Mucosa of gallbladder (tissue), 1 donor: Measurements from ENCODE around the gene ADAMTS16. TPM values are rescaled to one million over a fixed set of nuclear protein-coding genes. Genes with fewer than 3 reads are reported as not detected.

Source experiments
- DNase-seq: peaks from one replicate; pipeline ENCODE4 v3.0.0-alpha.2; 2020; ENCODE audit warnings: low spot score
- total RNA-seq: library from RNA; stranded (reverse); gene quantifications from one replicate; pipeline ENCODE4 v1.2.1, GENCODE V29; 2021
- donor health status: DM: no; HTN: no; CAD: no.

Gene ADAMTS16
- total RNA-seq, 1 donor from 2014 or later, result 0.78 TPM

GRCh38 chr5:5314626-5315025, 174.5 kb downstream of the ADAMTS16 start:
- no peak for DNase-seq

GRCh38 chr5:5315068-5315980, 175.2 kb downstream of the ADAMTS16 start:
- DNase-seq, result no peak

GRCh38 chr5:5316334-5316733, 176.2 kb downstream of the ADAMTS16 start:
- DNase-seq, result no peak

DNA sequence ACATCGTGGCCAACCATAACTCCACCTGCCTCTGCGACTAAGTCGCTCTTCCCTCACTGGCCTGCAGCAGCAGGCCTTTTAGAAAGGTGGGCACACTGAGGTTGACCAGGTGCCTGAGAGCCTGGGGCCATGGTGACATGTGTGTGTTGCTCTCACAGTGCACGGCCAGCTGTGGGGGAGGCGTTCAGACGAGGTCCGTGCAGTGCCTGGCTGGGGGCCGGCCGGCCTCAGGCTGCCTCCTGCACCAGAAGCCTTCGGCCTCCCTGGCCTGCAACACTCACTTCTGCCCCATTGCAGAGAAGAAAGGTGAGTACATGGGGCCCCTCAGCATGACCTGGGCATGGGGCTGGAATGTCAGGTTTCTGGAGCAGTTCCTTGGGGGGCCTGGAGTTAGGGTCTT, 177.8 kb downstream of the ADAMTS16 start:
- DNase-seq, result no peak

DNA sequence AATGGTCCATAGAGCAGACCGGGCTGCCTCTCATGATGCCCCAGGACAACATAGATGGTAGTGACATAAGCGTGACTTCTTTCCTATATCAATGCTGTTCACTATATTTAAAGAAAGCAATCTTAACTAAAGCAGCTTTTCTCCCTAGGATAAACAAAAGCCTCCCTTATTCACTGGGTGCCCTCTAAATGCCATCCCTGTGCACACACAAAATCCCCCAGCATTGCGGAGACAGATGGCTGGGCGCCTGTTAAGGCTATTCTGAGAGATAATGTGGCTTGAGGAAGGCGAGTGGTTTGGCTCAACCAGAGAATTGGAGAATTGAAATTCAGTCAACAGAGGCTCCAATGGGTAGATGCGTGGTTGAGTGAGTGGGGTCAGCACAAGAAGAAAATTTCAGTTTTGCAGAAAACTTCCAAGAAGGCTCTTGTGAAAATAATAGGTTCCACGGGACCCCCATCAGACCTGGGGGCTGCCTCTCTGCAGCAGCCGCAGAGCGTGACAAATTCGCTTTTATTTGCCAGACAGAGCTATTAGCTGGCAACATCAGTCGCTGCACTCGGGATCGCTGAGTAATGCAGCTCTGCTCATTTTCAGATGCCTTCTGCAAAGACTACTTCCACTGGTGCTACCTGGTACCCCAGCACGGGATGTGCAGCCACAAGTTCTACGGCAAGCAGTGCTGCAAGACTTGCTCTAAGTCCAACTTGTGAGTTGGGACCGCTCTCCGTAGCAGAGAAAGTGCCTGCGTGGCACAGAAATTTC, 178.5 kb downstream of the ADAMTS16 start:
- no peak for DNase-seq

DNA sequence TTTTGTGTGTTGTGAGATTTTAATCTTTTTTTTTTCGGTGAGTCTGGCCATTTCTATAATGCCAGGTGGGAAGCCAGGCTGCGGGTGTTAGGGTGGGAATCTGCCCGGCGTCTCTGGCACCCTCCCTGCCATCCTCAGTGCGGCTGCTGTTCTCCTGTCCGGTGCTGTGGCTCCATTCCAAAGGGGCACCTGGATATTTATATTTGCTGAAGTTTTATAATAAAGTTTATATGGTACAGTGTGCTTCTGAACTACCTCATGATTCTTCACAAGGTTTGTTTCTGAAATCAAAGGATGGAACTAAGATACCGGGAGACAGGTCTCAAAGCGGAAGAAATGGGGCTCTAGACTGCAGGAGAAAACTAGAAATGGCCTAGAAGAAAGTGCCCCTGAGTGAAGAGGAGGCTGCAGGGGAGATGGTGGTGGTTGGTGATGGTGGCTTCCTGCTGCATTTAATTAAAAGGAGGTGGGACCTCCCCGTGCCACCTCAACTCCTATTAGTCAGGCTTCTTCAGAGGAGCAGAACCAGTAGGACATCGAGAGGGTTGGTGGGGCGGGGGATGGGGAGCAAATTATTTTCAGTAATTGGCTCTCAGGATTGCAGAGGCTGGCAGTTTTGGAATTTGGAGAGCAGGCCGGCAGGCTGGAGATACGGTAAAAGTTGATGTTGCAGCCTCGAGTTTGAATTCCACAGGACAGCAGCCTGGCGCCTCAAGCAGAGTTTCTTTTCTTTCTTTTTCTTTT, 180.1 kb downstream of the ADAMTS16 start:
- DNase-seq, result no peak

- DNase-seq, result no peak
Measured at GRCh38 chr5:5321137-5321536, 181.0 kb downstream of the ADAMTS16 start.

GRCh38 chr5:5323551-5323950, 183.4 kb downstream of the ADAMTS16 start:
- no peak for DNase-seq

GRCh38 chr5:5326115-5326758, 186.1 kb downstream of the ADAMTS16 start:
- no peak for DNase-seq

DNA sequence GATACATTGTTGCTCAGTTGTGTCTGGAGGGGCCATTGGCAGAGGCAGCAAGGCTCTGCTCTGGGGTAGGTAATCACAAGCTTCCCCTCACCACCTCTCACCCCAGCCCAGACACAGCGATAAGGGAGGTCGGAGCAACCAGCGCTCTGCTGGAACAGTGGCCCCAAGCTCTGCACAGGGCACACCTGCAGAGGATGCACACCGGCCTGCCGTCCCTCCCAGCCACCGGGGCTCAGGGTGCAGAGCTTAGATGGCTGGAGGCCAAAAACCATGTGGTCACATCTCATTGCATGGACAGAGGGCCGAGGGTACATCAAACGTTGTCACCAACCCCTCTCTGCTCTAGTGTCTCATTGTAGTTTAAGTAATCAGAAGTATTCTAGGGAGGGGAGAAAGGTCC, 187.0 kb downstream of the ADAMTS16 start:
- DNase-seq, result no peak

DNA sequence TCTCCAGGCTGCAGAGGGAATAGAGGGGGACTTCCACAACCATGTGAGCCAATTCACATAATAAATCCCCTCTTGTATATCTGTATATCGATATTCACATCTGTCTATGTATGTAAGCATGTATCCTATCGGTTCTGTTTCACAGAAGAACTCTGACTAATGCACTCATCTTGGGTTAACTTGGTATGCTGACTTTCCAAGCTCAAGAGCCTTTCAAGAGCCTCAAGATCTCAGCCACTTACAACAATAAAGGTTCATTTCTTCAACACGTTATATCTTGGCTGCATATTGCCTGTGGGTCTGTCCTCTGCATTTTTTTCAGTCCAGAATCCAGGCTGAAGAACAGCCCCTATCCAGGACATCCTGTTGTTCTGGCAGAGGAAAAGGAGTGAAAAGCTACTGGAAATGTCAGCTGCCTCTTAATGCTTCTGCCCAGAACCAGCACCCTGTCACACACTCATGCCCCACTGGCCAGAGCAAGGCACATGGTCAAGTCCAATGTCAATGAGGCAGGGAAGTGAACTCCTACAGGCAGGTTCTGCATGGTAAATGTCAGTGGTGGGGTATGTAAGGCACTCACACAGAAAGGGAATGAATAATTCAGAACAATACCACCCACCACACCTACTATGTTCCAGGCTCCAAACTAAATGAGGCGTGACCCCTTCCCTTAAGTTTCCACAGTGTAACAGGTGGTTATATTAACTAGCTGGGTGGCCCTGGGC, 190.8 kb downstream of the ADAMTS16 start:
- DNase-seq, result no peak

DNA sequence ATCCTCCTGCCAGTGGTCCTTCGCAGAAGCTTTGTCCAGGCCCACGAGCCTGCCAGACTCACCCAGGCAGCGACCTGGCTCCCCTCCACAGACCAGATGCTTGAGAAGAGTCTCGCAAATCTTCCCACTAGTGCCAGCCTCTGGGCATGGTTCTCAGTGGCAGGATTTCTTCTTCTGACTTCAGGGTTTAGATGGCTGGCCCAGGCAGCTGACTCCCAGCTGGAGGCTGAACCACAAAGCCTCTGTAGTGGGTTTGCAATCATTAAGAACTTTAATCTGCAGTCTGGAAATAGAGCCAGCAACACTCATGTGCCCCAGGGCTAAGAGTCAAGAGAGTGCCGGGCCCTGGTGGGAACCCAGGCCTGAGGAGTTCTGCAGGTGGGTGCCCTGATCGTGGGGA, 191.7 kb downstream of the ADAMTS16 start:
- DNase-seq, result no peak

DNA sequence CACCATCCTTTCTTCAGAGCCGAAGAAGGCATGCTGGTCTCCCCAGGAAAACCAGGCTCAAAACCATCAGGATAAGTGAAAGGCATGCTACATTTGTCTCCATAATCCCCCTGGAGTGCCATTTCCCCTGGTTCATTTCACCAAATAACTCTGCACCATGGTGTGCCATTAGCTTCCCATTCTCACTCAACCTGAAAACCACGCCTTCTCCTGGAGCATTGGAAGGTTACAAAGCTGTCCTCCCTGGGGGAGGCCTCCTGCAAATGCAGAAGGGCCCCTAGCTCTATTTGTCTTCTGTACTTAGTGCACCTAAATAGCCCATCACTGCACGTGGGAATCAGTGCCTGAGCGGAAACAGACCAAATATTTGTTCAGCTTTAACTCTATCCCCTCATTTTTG, 192.2 kb downstream of the ADAMTS16 start:
- DNase-seq, result no peak

DNA sequence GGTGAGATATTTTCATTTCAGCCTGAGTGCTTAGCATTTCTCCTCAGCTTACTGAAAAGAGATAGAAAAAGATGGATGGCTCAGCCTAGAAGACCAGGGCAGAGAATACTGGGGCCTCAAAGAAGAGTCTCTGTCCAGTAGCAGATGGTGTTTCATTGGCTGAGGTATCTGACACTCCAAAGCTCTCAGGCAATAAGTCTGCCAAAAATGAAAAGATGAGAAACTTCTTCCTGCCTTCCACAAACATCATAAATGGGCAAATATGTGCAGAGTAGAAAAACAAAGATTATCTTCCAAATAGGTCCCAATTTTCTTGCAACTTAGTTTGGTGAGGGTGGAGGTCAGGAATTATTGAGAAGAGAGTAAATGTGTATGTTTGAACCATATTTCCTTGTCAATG, 195.0 kb downstream of the ADAMTS16 start:
- DNase-seq, result no peak

DNA sequence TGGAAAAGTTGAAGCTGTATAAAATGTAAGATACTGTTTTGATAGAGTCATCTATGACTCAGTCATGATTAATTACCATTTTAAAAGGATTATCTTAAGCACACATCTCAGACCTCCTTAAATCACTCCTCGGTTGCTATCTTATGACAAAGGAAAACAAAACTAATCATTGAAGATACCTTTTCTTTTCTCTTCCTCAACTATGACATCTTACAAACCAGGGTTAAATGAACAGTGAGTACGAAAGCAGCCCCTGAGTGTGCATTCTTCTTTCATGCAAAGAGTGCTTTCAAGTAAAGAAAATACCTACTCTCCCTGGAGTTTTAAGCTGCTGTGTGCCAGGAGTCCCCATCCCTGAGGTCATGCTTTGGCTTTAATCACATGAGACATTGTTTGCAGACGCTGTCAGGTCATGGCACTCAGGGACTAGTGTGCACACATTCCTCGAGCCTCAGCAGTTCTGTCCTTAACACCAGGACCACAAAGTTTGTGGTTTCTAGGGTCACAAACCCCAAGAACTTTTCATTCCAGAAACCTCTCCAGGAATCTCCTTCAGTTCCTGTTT, 195.7 kb downstream of the ADAMTS16 start:
- no peak for DNase-seq

GRCh38 chr5:5339257-5339656, 199.1 kb downstream of the ADAMTS16 start:
- DNase-seq, result no peak

DNA sequence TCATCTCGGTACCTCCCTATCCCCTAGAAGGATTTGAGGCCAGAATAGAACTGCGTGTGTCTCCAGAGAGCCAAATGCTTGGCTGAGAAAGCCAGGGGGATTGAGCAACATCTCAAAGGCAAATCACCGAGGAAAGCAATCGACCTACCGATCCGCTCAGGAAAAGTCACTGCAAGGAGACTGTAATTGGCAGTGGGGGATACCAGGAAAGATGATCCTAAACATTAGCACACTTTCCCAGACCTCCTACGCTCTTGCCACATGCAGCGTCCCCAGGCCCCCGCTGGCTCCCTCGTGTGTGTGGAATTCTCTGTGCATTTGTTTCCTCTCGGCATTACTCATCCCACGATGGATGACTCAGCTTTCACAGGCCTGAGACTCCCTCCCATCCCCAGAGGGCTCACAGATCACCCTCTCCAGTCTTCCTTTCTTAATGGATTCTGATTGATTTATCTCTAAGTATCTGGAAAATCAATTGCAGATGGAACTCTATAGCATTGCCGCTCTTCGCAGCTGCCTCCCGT, 200.1 kb downstream of the ADAMTS16 start:
- peak; percentile 63 for DNase-seq

DNA sequence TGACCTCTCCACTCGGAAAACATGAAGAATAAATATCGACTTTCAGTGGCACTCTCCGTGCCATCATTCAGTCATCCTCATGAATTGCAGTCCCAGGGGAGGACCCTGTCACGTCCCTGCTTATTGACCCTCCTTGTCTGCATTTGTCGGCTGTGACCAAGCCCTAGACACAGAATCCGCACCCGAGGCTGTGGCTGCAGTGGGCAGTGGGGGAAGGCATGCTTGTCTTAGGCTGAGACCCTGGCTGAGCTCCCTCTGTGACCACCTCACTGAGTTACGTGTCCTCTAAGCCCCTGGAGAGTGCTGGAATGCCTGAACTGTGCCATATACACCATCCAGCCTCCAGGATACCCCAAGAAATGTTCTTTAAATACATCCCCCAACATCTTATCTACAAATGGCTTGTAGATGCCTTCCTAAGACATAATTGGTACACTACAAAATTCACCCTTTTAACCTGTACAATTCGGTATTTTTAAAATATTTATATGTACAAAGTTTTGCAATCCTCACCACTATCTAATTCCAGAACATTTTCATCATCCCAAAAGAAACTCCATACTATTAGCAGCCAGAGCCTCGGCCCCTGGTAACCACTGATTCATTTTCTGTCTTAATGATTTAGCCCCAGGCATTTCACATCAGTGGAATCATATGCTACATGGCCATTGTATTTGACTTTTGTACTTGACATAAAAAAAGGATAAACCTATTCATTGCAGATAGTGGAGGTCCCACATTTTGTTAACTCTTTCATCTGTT, 201.6 kb downstream of the ADAMTS16 start:
- no peak for DNase-seq

DNA sequence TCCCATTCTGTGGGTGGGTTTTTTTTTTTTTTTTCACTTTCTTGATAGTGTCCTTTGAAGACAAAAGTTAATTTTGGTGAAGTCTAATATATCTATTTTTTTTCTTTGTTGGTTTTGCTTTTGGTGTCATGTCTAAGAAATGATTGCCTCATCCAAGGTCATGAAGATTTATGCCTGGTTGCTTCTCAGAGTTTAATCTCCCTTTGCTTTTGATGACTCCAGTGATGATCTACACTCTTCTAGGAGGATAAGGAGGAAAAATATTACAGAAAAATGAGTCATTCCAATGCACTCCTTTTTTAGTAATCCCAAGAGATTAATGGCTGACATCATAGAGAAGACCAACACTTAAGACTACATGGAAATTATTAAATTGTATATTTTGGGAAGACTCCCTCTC, 202.7 kb downstream of the ADAMTS16 start:
- DNase-seq, result no peak

GRCh38 chr5:5343568-5343967, 203.4 kb downstream of the ADAMTS16 start:
- DNase-seq, result no peak
